HL-60 (cell line): Measurements from ENCODE around the gene GUCY1A2.

ENCODE experiments used
- DNase-seq, 2 experiments: peaks; one replicate each; pipeline ENCODE4 v3.0.0-alpha.2; 2010 to 2020; ENCODE audit warnings: low read depth in 1 of 2, low spot score in 1 of 2
- H3K27ac ChIP-seq: fragments of 250-450 bp; sonication (Bioruptor Pico); replicated peaks from 2 replicates; pipeline ENCODE4 v1.5.1; 2020; ENCODE audit warnings: mild to moderate bottlenecking, moderate library complexity
- H3K27me3 ChIP-seq: fragments of 250-450 bp; sonication (Bioruptor Pico); 2 replicates; pipeline ENCODE4 v1.5.1; 2021; ENCODE audit warnings: mild to moderate bottlenecking, moderate library complexity; ENCODE audit not compliant: insufficient read depth, poor library complexity, severe bottlenecking
- H3K4me3 ChIP-seq: replicated peaks from 2 replicates; pipeline ENCODE4 v1.5.1; 2011; ENCODE audit warnings: mild to moderate bottlenecking, control low read depth, low read length; ENCODE audit not compliant: insufficient read depth
- CTCF ChIP-seq: IDR thresholded peaks from one replicate; pipeline ENCODE4 v1.5.1; 2011; ENCODE audit warnings: low read length, control low read depth, inconsistent platforms; ENCODE audit not compliant: insufficient read depth
- GABPA ChIP-seq: IDR thresholded peaks from 2 replicates; pipeline ENCODE4 v1.6.1; 2012; ENCODE audit warnings: low read depth
- POLR2AphosphoS5 ChIP-seq: IDR thresholded peaks from 2 replicates; pipeline ENCODE4 v1.6.1; 2012; ENCODE audit warnings: low read depth
- REST ChIP-seq: IDR thresholded peaks from 2 replicates; pipeline ENCODE4 v1.6.1; 2012; ENCODE audit warnings: low read depth; ENCODE audit not compliant: insufficient replicate concordance
- SPI1 ChIP-seq: IDR thresholded peaks from 2 replicates; pipeline ENCODE4 v1.6.1; 2012; ENCODE audit warnings: low read depth, mild to moderate bottlenecking, borderline replicate concordance

Gene GUCY1A2

DNA sequence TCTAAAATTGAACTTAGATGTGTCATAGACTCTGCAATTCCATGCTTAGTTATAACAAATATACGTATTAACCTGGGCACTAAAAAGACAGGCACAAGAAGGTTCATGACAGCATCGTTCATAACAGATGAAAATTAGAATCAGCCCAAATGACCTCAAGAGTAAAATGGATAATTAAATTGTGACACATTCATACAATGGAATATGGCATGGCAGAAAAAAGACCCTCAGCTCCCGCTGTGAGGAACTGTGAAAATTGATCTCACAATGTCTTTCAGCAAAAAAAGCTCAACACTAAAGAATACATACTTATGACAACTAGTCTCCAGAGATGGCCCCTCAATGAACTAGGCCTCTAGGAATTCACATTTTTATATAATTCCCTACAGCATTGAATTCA, 386.0 kb downstream of the GUCY1A2 start:
- Histone ChIP-seq H3K27ac (no peak overlapping the region), H3K27me3 (no peaks in the 10 kb centered on the region), H3K4me3 (no peak overlapping the region)
- TF ChIP-seq SPI1 = no peak
- no peak for DNase-seq

DNA sequence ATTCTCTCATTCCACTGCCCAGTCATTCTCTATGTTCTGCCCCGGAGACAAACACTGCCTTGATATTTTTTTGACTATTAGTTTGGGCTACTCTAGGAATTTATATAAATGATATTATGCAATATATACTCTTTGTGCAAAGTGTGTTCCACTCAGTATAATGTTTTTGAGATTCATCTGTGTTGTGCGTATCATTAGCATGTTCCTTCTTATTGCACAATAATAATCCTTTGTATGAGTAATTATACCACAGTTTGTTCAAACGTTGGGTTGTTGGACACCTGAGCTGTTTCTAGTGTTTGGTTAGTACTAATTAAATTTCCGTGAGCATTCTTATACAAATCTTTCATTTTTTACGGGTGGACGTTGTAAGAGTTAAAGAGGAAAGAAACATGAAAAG, 390.6 kb downstream of the GUCY1A2 start:
- H3K27ac ChIP-seq = no peak overlapping the region
- no peaks in the 10 kb centered on the region for H3K27me3 ChIP-seq
- TF ChIP-seq POLR2AphosphoS5 = no peak
- TF ChIP-seq SPI1 = no peak
- no peak for TF ChIP-seq REST
- TF ChIP-seq CTCF = no peak
- no peak for TF ChIP-seq GABPA
- no peak for DNase-seq
- H3K4me3 ChIP-seq = no peak overlapping the region

GRCh38 chr11:106625566-106625965, 392.7 kb downstream of the GUCY1A2 start:
- H3K27ac ChIP-seq = no peak overlapping the region
- H3K4me3 ChIP-seq = no peak overlapping the region
- no peaks in the 10 kb centered on the region for H3K27me3 ChIP-seq
- no peak for DNase-seq
- TF ChIP-seq GABPA (no peak), SPI1 (no peak), REST (no peak), CTCF (no peak), POLR2AphosphoS5 (no peak)

DNA sequence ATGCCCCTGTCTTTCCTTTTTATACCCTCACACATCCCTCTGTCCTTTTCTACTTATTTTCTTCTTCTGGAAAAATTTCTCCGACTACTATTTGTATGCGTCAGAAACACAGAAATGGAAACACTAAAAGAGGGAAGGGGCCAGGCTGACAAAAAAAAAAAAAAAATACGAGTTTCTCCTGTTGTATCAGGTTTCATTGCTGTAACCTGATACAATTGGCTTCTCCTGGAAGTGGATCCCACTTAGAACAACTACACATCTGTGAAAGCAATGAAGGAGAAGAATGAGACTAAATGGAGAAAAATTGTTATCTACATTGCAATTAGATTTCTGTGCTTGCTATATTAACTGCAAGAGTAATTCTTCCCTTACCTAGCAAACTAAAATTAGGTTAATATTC, 393.9 kb downstream of the GUCY1A2 start:
- DNase-seq = no peak
- TF ChIP-seq CTCF (no peak), SPI1 (no peak)
- Histone ChIP-seq H3K27me3 (no peaks in the 10 kb centered on the region), H3K4me3 (no peak overlapping the region), H3K27ac (no peak overlapping the region)
